Embryonic facial prominence (tissue), 1 donor: ENCODE data around the gene GALNT12.

Experiments
- DNase-seq: peaks from one replicate; pipeline ENCODE4 v3.0.0-alpha.2; 2016; ENCODE audit errors: extremely low spot score

GALNT12 gene, protein sequence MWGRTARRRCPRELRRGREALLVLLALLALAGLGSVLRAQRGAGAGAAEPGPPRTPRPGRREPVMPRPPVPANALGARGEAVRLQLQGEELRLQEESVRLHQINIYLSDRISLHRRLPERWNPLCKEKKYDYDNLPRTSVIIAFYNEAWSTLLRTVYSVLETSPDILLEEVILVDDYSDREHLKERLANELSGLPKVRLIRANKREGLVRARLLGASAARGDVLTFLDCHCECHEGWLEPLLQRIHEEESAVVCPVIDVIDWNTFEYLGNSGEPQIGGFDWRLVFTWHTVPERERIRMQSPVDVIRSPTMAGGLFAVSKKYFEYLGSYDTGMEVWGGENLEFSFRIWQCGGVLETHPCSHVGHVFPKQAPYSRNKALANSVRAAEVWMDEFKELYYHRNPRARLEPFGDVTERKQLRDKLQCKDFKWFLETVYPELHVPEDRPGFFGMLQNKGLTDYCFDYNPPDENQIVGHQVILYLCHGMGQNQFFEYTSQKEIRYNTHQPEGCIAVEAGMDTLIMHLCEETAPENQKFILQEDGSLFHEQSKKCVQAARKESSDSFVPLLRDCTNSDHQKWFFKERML

GRCh38 chr9:98807070-98807813 lies at the start of gene GALNT12:
Gene GALNT12 (plus strand): TSS chr9:98807670. CDS start chr9:98807699, 29 bp downstream.
- DNase-seq = no peak

- no peak for DNase-seq
Observed at GRCh38 chr9:98760231-98760630, 47.2 kb upstream of the GALNT12 start.

DNA sequence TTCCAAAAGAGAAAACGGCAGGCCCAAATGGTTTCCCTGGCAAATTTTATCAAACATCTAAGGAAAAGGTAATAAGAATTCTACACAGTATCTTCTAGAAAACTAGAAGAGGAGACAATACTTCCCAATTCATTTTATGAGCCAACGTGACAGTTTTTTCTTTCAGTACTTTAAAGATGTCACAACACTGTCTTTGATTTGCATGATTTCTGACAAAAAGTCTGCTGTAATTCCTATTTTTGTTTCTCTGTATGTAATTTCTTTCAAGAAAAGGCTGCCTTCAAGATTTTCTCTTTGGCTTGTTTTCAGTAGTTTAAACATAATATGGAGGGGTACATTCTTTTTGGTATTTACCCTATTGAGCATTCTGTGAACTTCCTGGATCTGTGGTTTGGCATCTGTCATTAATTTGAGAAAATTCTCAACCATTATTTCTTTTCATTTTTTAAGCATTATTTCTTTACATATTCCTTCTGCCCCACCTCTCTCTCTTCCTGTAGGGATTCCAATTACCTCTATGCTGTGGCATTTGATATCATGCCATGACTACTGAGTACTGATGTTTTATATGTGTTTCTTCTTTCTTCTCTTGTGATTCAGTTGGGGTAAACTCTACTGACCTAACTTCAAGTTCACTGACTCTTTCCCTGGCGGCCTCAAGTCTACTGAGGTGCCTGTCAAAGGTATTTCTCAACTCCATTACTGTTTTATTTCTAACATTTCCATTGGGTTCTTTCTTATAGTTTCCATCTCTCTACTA lies 43.3 kb upstream of the GALNT12 start:
- no peak for DNase-seq

DNA sequence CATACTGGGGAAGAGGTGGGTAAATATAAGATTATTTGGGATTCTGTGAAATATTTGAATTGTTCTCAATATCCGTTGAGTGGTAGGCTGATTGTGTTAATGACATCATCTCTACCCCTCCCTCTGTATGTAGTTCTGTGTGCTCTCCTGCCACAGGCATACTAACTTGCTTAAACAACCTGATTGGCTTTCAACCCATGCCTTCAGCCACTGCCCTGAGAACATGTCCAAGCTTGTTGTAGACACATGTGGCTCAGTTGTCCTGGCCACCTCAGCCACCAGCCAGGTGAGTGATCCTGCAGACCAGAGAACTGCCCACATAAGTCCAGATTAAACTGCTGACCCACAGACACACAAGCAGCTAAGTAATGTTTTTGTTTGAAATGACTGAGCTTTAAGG lies 42.2 kb upstream of the GALNT12 start:
- no peak for DNase-seq

DNA sequence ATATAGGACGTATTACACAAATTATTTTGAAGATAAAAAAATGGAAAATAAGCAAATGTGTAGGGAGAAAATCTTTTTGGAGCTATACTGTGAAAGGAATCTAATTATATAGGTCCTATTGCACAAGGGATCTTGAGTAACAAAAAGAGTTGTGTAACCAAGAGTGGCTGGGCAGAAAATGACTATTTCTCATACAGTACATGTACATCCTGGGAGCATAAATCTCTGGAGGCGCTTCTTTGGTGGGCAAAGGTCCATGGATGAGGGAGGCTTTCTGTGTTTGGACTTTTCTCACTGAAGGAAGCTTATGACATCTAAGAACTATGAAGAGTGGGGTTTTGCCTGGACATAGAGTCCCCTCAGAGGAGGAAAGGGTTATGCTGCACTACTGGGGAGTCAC lies 40.9 kb upstream of the GALNT12 start:
- DNase-seq = no peak

GRCh38 chr9:98767196-98767595 lies 40.3 kb upstream of the GALNT12 start:
- DNase-seq = no peak

GRCh38 chr9:98767915-98768314 lies 39.6 kb upstream of the GALNT12 start:
- no peak for DNase-seq

DNA sequence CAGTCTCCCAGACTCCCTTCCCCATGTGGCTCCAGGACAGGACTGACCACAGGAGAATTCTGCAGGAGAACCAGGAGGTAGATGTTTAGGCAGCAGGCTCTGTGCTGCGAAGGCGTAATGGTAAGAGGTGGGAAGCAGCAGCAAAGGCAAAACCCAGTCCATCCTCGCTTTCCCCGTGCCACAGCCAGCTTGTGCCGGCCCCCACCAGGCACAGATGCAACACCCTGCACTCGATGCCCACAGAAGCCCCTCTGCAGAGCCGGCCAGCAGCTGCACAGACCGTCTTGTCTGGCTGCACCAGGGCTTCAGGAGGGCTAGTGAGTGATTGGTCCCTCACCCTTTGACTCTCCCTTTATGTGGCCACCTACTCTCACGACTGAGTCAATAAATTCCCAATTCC lies 39.1 kb upstream of the GALNT12 start:
- DNase-seq = no peak

DNA sequence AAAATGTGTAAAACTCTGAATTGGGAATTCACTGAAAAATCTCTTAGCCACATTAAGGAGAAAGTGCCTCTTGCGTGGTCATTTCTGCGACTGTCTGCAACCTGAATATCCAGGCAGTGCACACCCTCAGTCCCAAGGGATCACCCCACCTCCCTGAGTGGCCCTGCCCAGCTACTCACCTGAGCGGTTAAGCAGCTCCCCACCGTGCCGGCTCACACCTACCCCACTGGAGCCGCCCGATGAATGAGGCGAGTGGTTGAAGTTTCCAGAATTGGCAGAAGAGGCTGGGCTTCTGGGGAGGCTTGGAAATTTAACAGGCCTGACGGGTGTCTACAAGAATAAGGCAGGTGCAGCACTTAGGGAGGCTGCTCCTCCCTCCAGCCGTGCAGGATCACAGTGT lies 36.8 kb upstream of the GALNT12 start:
- DNase-seq = no peak

DNA sequence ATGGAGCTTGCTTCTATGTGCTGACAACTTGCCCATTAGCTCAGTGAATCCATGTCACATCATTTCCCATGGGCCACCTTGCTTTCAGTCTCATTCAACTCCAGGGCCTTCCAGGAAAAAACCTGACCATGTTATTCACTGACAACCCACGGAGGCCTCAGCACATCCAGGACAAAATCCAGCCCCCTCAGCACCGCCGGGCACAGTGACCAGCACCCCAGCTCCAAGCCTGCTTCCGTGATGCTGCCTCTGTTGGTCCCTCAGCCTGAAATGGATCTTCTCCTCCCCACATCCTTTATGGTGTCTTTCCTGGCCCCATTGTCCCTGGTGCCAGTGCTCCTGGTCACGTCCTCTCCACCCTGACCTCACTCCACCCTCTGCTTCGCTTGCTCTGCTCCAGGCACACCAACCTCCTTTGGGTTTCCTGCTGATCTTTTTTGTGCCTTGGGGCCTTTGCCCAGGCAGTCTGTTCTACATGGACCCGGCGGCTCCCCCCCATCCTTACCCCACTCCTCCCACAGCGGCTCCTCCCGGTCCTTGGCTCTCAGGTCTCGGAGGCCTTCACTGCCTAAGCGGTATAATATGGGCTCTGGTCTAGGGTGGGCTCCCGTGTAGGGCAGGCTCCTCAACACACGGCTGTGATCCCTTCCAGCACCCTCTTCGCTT lies 36.1 kb upstream of the GALNT12 start:
- DNase-seq = no peak

- DNase-seq = no peak
Observed at GRCh38 chr9:98772364-98773155, 34.9 kb upstream of the GALNT12 start.

- DNase-seq = no peak
Observed at GRCh38 chr9:98773721-98774120, 33.7 kb upstream of the GALNT12 start.

DNA sequence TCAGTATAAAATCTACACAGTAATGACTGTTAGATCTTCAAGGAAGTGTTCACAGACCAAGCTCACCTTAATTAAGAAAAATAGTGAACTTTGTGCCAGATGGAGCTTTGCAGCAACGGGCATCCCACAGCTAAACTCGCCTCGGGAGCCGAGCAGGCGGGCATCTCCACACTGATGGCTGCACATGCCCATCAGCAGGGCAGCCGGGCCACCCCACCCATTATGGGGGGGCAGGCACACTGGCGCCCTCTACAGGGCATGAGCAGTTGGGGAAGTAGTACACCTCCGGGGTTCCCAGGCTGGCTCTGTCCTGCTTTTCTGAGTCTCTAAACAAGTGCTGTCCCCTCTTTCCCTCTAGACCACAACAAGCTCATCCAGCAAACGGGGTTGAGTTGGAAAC lies 32.7 kb upstream of the GALNT12 start:
- DNase-seq = no peak

GRCh38 chr9:98775831-98776441 lies 31.5 kb upstream of the GALNT12 start:
- no peak for DNase-seq

DNA sequence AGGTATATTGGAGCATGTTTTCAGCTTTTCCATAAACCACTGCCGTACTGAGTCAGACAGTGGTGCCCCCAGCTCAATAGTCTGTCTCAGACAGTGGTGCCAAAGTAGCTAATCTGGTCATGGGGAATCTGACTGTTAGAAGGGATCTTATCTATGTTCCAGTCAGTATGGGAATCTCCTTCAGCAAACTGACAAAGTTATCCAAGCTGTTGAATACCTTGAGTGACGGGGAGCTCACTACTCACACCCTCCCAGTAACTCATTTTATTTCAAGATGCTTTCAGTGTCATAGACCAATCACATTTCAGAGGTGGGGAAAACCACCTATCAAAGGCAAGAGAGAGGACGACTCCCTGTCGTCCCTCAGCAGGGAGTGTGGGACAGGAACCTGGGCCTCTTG lies 29.9 kb upstream of the GALNT12 start:
- DNase-seq = no peak

DNA sequence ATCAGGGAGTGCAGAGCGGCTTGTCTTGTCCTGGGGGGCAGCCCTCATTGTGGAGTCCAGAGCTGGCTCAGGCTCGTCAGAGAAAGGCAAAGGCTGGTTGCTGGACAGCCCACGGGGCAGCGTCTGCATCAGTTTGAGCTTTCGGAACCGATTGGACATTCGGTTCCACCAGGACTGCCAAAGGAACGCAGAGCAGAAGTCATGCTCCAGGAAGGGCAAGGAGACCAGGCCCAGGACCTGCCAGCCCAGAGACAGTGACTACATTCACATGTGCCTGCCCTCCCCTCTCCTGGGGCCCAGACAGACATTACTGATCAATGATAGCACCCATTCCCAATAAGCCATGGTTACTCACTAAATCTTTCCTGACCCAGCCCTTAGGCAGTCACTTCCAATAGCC lies 29.2 kb upstream of the GALNT12 start:
- no peak for DNase-seq

GRCh38 chr9:98778711-98779530 lies 28.5 kb upstream of the GALNT12 start:
- no peak for DNase-seq

- DNase-seq = no peak
Observed at GRCh38 chr9:98780059-98780749, 27.3 kb upstream of the GALNT12 start.
